ENCODE measurements around the gene DENND2D.
"Not testable (repeated sequence)": the region's sequence is repeated elsewhere in the genome, so short reads cannot be mapped to it uniquely, and the experiment has no call there.

DENND2D gene

DNA sequence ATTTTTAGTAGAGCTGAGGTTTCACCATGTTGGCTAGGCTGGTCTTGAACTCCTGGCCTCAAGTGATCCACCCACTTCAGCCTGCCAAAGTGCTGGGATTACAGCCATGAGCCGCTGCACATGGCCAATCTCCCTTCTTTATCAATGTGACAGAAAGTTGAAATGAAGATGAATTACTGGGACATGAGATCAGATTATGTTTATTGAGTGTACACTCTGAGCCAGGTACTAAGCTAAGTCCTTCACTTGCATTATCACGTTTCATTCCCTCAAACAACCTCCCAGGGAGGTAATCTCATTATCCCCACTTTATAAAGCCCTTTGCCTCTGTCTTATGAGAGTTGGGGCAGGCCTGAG, 20.8 kb upstream of the DENND2D start:
- no peak for DNase-seq

DNA sequence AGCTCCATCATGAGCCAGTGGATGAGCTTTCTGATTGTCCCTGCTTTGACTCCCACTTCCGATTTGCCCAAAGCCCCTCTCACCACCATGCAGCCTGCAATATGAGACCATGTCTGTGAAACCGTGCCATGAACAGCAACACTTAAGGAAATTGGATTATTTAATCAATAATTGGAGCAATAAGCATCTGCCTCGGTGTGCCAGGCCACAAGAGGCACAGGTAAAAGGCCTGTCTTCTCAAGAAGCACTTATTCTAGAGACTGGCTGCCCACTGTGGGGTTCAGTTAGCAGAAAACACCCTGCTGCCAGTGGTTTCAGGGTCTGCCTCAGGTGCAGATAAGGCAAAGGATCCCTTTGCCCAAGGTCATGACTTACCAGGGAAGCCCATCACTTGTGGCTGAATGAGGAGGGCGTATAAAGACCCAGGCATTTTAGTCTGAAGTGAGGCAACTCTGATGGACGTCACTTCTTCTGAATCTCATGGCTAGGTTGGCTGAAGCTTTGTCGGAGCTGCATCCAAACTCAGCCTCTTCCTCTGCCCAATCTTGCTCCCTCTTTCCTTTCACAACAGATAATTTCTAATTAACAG, 19.9 kb upstream of the DENND2D start:
- no peak for DNase-seq

DNA sequence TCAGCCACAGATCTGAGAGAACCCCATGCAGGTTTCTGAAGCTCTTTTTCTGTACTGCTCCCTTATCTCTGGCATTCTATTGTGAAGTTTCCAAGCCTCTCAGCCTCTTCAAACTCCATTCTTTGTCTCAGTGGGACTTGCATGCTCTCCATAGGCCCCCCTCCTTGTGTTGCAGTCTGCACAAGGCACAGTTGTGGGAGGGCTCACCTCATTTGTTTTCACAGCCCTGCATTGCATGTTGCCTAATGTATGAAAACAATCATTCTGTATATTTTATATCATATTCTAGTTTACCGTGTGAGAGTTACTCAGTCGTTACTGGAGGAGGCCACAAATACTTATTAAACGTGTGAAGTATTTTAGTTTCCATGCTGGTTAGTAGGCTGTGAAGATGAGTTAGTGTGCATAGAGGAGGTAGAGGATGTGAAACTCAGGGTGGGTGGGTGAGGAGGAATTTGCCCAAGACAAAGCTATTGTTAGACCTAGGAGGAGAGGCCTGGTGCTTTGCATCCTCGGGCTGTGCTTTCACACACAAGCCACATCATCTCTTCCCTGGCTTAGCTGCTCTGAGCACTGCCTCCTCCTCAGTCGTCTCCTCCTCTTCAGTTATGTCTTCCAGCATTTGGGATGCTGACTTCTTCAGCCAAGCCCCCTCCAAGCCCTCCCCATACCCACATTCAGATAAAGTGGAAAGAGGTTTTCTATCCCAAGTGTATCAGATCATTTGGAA, 19.3 kb upstream of the DENND2D start:
- DNase-seq: no peak

DNA sequence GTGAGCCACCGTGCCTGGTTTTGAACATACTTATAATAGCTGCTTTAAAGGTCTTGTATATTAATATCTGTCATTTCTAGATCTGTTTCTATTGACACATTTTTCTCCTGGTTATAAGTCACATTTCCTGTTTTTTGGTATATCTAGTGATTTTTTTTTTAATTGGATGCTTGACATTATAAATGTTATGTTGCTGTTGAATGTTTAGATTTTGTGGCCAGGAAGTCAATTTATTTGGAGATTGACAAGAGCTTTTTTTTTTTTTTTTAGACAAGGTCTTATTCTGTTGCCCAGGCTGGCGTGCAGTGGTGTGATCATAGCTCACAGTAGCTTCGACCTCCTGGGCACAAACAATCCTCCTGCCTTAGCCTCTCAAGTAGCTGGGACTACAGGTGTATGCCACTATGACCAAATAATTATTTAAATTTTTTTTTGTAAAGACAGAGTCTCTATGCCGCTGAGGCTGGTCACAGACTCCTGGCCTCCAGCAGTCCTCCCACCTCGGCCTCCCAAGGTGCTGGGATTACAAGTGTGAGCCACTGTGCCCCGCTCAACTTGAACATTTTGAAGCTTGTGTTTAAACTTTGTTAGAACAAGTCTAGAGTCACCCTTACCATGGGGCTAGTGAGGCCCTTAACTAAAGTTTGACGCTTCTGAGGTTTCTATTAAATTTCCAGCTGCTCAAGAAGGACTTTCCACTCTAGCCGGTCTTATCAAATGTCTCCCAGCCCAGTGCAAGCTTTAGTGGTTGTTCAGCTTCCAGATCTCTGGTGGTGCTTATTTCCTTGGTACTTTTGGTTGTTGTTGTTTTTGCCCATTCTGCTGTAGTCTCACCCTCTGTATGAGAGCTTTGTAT, 18.5 kb upstream of the DENND2D start:
- DNase-seq: no peak

DNA sequence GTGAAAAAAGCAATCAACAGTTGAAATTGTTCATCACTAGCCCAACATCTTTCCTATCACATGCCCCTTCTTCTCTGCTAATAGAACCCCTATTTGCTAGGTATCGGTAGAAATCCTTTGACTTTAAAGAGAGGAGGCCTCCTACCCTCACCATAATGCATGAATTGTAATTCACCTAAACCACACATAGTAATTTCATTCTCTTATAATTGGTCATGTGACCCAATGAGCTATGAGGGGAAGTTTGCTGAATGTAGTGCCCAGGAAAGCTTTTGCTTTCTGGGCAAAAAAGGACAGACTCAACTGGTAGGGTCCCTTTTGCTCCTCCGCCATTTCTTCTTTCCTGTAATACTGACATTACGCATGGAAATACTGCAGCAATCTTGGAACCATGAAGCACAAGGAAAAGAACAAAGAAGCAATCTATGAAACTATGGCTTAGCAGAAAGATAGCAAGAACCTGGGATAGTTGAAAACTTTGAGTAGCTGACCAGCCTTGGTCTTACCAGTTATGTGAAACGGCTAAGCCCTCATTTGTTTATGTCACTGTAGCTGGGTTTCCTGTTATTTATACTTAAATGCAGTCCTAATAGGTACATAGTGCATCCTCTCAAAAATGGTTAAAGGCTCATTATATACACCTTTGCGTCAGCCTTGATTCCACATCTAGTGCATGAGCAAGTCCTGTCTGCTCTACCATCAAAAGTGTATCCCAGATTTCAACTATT, 16.9 kb upstream of the DENND2D start:
- DNase-seq: no peak

DNA sequence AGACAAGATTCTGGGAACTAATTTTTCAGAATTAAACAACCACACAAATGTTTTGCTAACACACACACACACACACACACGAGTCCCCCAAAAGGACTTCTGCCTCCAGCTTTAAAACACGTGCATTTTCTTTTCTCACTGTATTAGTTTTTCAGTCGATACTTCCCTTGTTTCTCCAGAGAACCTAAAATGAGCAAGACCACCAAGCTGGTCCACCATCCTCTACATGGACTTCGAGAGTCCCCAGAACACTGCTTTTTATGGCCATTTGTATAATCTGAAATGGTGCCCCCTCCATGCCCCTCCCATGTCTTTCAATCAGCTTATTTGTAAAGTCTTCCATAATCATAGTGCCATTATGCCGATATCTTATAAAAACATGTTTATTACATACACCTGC, 16.3 kb upstream of the DENND2D start:
- DNase-seq: no peak

DNA sequence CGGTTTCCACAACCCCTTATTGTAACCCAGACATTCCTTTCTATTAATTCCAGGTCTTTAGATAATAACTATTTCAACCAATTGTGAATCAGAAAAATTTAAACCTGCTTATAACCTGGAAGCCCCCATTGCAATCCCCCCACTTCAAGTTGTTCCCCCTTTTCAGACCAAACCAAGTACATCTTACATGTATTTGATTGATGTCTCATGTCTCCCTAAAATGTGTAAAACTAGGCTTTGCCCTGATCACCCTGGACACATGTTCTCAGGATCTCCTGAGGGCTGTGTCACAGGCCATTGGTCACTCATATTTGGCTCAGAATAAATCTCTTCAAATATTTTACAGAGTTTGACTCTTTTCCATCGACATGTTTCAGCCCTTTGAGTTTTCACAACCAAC, 14.8 kb upstream of the DENND2D start:
- not testable (repeated sequence) for DNase-seq

DNA sequence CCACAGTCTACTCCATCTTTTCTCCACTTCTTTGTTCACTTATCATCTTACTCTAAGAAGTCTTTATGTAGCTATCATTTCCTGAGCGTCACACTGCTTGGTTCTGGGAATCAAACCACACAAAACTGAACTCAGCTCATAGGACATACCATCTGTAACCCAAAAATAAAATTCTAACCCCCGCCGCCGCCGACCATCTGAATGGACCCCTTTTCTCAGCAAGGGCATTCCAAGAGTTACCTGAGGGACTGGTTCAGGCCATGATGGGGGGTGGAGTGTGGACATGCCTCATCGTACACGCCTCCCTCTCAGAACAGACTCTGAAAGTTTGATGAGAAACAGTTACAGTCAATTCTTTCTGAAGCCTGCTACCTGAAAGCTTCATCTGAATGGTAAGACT, 14.4 kb upstream of the DENND2D start:
- no peak for DNase-seq

DNA sequence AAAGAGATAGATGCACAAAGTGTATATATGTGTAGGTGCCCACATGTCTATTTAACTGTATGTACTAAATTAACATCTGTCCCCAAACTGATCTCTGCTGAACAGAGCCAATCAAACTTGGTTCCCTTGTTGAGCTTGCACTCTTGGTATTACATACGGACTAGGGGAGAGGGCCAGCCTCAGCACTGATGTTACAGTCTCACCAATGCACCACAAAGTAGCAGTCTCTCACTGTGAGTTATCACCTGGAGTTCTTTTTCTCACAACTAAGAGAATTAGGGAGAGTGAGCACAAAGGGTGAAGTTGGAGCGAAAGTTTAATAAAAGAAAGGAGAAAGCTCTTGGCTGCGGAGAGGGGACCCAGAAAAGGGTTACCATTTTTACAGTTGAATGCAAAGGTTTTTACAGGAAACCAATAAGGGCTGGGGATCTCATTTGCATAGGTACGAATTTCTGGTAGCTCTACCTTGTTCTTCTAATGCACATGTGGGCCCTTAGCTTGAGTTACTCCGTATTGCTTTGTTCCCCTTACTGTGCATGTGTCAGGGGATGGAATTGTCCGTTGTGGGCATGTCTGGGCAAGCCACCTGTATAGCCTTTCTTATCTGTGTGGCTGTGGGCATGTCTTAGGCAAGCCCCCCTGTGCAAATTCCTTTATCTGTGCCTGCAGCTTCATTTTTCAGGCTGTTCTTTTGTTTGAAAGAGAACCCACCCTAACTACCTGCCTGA, 13.8 kb upstream of the DENND2D start:
- DNase-seq: peak; percentile 6

DNA sequence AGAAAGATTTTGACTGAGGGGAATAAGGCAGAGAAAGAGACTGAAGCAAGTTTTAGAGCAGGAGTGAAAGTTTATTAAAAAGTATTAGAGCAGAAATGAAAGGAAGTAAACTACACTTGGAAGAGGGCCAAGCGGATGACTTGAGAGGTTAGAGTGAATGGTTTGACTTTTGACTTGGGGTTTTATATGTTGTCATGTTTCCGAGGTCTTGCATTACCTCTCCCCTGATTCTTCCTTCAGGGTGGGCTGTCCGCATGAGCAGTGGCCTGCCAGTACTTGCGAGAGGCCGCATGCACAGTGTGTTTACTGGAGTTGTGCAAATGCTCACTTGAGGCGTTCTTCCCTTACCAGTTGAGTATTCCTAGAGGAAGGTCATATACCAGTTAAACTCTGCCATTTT, 13.0 kb upstream of the DENND2D start:
- no peak for DNase-seq

DNA sequence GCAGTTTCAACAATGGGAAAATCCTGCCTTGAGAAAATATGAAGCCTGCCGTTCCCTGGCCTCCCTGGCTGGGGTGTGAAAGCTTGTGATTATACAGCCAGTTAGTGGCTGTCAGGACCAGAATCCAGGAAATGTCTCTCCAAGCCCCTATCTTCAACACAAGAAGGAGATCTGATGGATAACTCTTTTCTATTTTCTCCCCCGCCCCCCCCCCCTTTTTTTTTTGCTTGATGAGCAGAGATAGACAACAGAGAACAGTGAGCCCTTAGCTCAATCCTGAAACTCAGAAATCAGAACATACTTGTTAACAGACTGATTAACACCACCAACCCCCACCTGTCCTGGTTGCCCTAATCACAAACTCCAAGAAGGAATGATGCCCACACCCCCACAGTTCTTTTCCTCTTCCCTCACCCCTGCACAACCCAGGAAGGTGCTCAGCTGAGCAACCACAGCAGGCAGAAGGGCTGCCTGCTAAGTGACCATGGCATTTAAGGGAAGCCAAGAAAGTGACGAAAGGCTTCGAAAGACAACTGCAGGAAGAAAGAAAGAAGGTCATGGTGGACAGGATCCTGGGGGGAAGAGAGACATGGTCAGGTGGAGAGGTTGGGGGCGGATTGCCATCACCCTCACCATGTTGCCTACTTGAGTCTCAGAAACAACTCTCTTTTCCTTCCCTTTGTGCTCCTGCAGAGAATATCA, 12.3 kb upstream of the DENND2D start:
- no peak for DNase-seq

DNA sequence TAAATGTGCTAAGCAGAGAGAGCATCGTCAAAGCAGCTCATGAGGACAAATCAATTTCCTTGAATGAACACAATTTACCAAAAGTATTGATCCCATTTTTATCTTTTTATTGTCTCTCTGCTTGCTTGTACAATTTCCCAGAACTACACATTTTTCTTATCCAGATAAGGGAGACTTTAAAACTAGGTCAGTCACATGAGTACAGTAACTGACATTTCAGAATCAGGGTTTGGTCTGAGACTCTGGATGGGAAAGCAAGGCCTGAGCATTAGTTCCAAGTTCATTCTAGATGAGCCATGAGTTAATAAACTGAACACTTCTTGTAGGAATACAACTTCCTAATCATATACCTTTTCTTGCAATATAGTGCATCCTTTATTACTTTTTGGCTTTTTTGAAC, 11.5 kb upstream of the DENND2D start:
- DNase-seq: no peak

DNA sequence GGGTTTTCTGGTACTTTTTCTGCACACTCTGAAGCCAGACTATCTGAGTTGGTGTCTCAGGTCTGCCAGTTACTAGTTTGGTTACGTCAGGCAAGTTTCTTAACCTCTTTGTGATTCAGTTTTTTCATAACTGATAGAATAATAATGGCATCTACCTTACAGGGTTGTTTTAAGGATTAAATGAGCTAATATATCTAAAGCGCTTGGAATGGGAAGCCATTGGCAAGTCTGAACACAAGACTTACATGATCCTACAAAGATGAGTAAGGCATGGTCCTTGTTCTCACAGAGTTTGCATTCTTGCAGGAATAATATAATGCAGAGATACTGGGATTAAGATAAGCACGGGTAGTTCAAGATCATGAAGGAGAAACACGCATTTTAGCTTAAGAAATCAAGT, 9.2 kb upstream of the DENND2D start:
- no peak for DNase-seq

DNA sequence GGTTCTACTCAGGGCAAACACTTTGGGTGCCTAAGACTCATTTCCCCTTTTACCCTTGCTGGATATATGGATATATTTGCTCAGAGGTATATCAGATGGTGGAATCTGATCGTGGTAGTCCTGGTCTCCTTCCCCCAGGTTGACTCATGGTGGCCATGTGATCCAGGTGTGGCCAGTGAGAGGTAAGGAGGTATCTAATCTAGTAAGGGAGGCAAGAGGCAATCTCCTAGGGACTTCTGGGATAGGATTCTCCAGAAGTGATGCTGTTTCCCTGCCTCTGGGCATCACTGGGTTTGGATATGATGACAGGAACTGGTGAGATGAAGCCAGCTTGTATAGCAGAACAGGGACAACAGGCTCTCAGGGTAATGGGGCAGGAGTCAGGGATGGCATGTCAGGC, 8.5 kb upstream of the DENND2D start:
- no peak for DNase-seq

DNA sequence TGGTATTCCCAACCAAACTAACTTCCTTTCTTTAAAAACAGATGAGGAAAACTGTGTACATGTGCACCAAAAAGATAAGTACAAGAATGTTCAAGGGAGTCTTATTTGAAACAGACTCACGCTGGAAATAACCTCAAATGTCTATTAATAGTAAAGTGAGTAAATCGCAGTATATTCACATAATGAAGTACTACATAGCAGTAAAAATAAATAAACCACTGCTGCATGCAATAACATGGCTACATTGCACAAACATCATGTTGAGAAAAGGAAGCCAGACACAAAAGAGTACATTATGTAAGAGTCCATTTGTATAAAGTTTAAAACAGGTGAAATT, 5.2 kb upstream of the DENND2D start:
- DNase-seq: no peak

DNA sequence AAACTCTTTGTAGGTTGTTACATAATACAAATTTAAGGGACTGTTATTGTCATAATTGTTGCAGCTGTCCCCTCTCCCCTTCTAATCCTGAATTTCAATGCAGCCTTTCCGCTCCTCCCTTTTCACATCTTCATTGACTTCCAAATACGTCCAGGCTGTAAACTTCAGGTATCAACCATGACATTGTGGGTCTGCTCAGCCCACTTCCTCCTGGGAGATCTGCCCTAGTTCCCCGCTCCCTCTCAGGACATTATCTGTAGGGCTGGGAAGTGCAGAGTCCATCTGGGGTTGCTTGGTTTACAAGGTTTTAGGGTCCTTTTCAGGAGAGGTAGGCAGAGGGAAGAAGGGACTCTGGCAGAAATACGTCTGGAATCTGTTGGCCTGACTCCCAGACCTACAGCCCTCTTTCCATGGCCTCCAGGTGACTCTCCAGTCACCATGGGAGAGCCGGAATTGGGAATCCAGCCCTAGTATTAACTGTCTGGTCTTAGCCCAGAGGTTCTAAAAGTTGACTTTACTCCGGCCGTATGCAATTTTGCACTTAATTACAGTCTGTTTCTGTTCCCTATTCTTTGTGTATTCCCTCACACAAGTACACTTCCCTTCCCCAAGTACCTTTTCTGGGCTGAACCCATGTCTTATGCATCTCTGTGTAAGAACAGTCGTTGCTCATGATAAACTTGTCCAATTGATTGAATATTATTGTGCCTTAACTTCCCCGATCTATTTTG, 4.7 kb upstream of the DENND2D start:
- no peak for DNase-seq

DNA sequence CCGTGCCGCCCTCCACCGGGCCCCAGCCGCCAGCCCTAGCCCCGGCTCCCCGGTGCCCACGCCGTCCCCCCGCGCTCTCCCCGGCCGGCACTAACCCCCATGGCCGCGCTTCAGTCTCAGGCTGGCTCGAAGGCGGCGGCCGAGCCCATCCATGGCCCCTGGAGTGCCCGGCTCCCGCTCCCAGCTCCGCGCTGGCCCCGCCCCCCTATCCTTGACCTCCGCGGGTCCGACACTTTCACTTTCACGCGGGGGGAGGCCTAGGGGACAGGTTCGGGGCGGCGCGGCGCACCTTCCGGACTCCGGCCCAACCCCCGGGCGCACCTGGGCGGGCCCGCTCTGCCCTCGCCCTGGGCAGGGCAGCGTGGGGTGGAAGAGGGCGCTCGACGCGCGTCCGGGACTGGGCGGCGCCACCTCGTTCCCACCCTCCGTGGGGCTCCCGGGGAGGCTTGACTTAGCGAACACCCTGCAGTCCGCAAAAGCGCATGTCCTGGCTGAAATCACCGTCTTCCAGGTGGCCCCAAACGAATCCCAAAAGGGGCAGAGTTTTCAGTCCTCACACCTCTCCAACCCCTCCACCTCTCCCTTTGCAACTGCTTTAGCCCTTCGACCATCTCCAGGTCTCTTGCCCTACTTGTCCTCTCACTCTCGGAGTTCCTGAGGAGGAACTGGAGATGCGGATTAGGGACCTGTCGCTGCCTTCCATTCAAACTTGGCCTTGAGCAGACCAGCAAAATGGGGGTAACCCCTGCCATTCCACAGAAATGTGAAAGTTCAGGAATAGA, 3.9 kb upstream of the DENND2D start:
- peak; percentile 42 for DNase-seq

DNA sequence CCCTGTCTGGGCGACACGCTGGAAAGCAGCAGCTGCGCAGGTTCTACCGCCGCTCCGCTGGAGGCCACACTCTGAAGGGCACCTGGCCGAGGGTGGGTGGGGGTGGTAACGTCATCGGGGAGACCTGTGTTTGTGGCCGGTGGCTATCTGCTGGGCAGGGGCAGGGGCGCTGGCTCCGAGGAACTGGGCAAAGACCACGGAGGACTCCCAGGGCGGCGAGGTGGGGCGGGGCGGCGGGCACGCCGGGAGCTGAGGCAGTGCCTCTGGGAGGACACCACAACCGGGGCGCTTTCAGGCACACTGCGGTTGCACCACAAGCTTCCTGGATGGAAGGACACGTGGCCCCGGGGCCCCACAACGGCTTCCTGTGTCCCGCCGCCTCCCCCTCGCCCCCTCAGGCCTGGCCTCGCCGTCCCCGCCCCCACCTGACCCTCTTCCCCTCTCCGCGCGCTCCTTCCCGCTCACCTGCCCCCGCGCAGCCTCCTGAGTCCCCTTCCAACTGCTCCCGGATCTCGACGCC, 3.3 kb upstream of the DENND2D start:
- DNase-seq: peak; percentile 49

DNA sequence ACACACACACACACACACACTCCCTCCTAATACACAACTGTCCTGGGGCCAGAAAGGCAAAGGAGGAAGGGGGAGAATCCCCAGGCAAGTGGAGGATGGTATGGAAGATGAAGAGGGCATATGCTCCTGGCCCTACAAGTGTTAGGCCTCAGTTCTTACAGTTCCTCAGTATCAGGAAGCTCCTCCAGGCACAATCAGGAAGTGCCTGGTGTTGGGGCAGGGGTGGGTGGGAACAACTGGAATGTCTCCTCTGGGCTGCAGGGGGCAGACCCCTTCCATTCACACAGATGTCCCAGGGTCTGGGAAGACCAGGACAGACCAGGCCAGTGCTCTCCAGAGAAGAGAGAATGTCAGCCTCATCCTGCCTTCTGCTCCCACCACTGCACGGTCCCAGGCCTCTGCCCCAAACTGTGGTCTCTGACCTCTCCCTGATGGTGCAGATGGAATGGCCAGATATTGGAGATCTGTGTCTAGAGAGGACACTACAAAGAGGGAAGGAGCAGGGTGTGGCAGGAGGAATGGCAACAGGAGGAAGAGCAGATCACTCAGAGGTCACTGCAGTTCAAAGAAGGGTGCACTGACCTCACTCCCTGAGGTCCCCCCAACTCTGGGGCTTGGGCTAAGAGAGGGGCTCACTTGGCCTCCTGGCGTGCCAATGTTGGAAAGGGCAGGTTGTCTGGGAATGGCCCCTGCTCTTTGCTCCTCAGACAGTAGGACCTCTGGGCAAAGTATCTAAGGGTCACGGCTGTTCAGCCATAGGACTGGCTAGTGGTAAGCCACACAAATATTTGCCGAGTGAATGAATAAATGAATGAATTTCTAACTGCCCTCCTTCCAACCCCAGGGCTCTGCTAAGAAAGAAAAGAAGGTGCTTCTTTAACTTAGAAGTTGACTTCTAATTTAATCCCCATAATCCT, 2.5 kb upstream of the DENND2D start:
- no peak for DNase-seq
